PC-9 (cell line): ENCODE measurements around the gene TMBIM6.

Source experiments
- CTCF ChIP-seq: fragments of 200-600 bp; sonication (generic); conservative IDR thresholded peaks from 2 replicates; pipeline ENCODE4 v1.6.1; 2017; ENCODE audit warnings: mixed run types, antibody characterized with exemption, mild to moderate bottlenecking, moderate library complexity
- EZH2 ChIP-seq: fragments of 200-600 bp; sonication (generic); IDR thresholded peaks from 2 replicates; pipeline ENCODE4 v1.8.0; 2017; ENCODE audit warnings: antibody characterized with exemption, low read depth

- TF ChIP-seq CTCF (no peak), EZH2 (no peak)
These were observed 54.3 kb downstream of the TMBIM6 start for GRCh38 chr12:49795654-49796105.
